Activated T-cell treated with anti-CD3 and anti-CD28 coated beads, Interleukin-2, amount 50 U/mL, for 72 hours (primary cell): Measurements from ENCODE around the gene ABCA2. TPM values are rescaled to one million over a fixed set of nuclear protein-coding genes. Genes with fewer than 3 reads are reported as not detected.
"Not testable (repeated sequence)": the region's sequence is repeated elsewhere in the genome, so short reads cannot be mapped to it uniquely, and the experiment has no call there.

Source experiments
- ATAC-seq, 2 donors: fragments of 150-1000 bp; cut with Tn5 transposase; replicated peaks in 1 of 2; 2 replicates each; pipeline ENCODE4 v1.10.0; 2021; ENCODE audit warnings: moderate library complexity in 2 of 2, mild to moderate bottlenecking in 1 of 2
- DNase-seq, 2 donors: peaks; one replicate each; pipeline ENCODE4 v3.0.0; 2021 to 2022; ENCODE audit warnings: mixed read lengths in 1 of 2
- H3K27ac Mint-ChIP-seq: one replicate; pipeline ENCODE4 v1.8.0; 2022; ENCODE audit warnings: mild to moderate bottlenecking, moderate library complexity, mixed read lengths
- H3K27me3 Mint-ChIP-seq: one replicate; pipeline ENCODE4 v1.8.0; 2022; ENCODE audit warnings: low read depth, mixed read lengths
- H3K36me3 Mint-ChIP-seq, 2 donors: one replicate each; pipeline ENCODE4 v1.8.0; 2022; ENCODE audit warnings: mixed read lengths in 2 of 2, mild to moderate bottlenecking in 1 of 2; ENCODE audit not compliant: insufficient read depth in 2 of 2
- H3K4me1 Mint-ChIP-seq: one replicate; pipeline ENCODE4 v1.8.0; 2022; ENCODE audit warnings: low read depth, mixed read lengths
- H3K4me3 Mint-ChIP-seq, 2 donors: one replicate each; pipeline ENCODE4 v1.8.0; 2022; ENCODE audit warnings: mild to moderate bottlenecking in 2 of 2, mixed read lengths in 2 of 2, moderate library complexity in 2 of 2
- H3K9me3 Mint-ChIP-seq, 2 donors: one replicate each; pipeline ENCODE4 v1.8.0; 2022; ENCODE audit warnings: mixed read lengths in 2 of 2
- total RNA-seq, 2 donors: library from RNA; stranded (reverse); gene quantifications; one replicate each; pipeline ENCODE4 v1.2.3, GENCODE V29; 2022

The ABCA2 gene
- total RNA-seq, 2 donors from 2014 or later: 23.9 to 27.5 TPM

DNA sequence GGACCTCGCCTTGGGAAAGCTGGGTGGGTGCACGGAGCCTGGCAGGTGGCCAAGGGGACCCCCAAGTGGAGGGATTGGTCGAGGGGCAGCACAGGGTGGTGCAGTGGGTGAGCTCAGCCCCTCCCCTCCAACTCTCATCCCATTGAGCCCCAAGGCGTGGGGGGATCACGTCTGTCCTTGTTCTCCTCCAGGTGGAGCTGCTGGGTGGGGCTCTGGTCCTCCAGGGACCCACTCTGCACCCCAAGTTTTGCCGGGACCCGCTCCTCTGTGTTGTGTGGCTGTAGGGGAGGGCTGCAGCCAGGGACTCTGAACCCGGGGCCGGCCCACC is 7.4 kb upstream of the ABCA2 start:
- no peaks in the 10 kb centered on the region for H3K9me3 Mint-ChIP-seq
- no peak for ATAC-seq
- no peak overlapping the region for H3K27ac Mint-ChIP-seq
- DNase-seq: no peak
- H3K4me3 Mint-ChIP-seq: peak overlapping the region; percentile 76 to 93
- peaks cover 0 to 5% of the 10 kb centered on the region in 2 donors for H3K36me3 Mint-ChIP-seq
- H3K4me1 Mint-ChIP-seq: peaks cover 43% of the 10 kb centered on the region
- no peaks in the 10 kb centered on the region for H3K27me3 Mint-ChIP-seq

GRCh38 chr9:137034709-137035506 is 6.9 kb upstream of the ABCA2 start:
- ATAC-seq (peak; percentile 79 to 80), DNase-seq (peak; percentile 90 to 91)
- H3K27me3 Mint-ChIP-seq: no peaks in the 10 kb centered on the region
- H3K27ac Mint-ChIP-seq: peak overlapping the region; percentile 81
- H3K9me3 Mint-ChIP-seq: no peaks in the 10 kb centered on the region
- peak overlapping the region; percentile 76 to 93 for H3K4me3 Mint-ChIP-seq
- peaks cover 0 to 5% of the 10 kb centered on the region in 2 donors for H3K36me3 Mint-ChIP-seq
- peaks cover 49% of the 10 kb centered on the region for H3K4me1 Mint-ChIP-seq

DNA sequence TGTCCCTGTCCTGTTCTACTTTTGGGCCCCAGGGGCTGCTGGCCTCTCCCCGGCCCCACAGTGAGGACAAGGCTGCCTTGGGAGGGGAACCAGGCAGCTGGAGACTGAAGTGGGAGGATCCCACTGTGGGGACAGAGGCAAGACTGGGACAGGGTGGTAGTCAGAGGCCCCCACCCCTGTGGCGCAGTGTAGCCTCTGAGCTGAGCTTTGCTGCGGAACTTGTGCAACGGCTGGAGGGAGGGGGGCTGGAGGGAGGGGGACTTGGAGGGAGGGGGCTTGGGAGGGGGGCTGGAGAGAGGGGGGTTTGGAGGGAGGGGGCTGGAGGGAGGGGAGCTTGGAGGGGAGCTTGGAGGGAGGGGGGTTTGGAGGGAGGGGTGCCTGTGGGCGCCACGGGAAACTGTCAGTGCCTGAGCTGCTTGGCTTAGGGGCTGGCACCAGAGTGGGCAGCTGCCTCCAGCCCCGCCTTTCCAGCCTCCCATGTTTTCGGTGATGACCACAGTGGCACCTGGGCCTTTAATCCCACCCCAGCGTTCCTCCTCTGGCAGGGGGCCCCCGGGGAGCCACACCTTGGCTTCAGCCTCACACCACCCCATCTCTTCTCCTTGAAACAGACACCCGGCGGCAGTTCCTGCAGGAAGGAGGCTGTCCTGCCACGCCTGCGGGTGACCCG is 6.1 kb upstream of the ABCA2 start:
- Mint-ChIP-seq H3K4me3 (peak overlapping the region; percentile 76 to 93), H3K36me3 (peaks cover 0 to 5% of the 10 kb centered on the region in 2 donors), H3K4me1 (peaks cover 56% of the 10 kb centered on the region), H3K27me3 (no peaks in the 10 kb centered on the region), H3K9me3 (no peaks in the 10 kb centered on the region), H3K27ac (peak overlapping the region; percentile 81)
- DNase-seq (no peak), ATAC-seq (no peak)

- DNase-seq, ATAC-seq, H3K9me3 Mint-ChIP-seq, H3K27ac Mint-ChIP-seq, H3K36me3 Mint-ChIP-seq, H3K27me3 Mint-ChIP-seq: not testable (repeated sequence)
- H3K4me1 Mint-ChIP-seq: peaks cover 61% of the 10 kb centered on the region
- H3K4me3 Mint-ChIP-seq: peak overlapping the region; percentile 22 to 42
Observed at GRCh38 chr9:137033481-137033880, 5.4 kb upstream of the ABCA2 start.

- H3K27ac Mint-ChIP-seq: peak overlapping the region; percentile 4
- H3K9me3 Mint-ChIP-seq: no peaks in the 10 kb centered on the region
- H3K4me3 Mint-ChIP-seq: peak overlapping the region in 1 of 2 donors; percentile 42
- ATAC-seq: no peak
- H3K27me3 Mint-ChIP-seq: no peaks in the 10 kb centered on the region
- no peaks in the 10 kb centered on the region for H3K36me3 Mint-ChIP-seq
- DNase-seq: peak; percentile 29 to 38
- H3K4me1 Mint-ChIP-seq: peaks cover 61% of the 10 kb centered on the region
Observed at GRCh38 chr9:137032858-137033257, 4.8 kb upstream of the ABCA2 start.

DNA sequence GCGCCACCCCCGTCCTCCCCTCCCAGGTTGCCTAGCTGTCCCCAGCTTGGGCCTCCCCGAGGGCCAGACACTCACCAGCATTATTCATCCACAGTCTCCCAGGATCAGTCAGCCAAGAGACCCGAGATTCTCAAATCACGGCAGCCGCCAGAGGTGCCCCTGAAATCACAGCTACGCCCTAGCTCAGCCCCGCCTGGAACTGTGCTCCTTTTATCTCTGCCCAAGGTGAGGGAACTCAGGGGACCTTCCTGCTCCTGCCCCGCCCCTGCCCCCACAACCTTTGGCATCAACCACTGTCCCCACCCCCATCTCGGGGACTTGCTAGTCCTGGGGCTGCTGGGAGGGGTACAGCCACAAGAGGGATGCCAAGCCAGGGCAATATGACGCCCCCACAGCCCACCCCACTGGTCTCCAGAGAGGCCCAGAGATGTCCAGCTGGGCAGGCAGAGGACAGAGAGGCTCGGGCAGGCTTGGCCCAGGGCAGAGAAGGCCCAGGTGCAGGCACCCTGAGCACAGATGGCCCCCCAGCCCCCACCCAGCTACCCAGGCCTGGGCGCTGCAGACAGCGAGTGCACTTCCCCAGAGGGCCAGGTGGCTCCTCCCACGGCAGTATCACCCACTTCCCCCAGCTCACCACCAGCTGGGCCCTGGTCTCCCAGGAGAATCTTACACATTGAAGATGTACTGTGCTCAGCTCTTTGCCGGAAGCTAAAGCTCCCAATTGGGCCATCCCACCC is 4.0 kb upstream of the ABCA2 start, which contains the start of gene FUT7:
Gene FUT7 (minus strand): TSS at position 185 of the 737 bp plus-strand sequence. CDS start 97 bp downstream, at position 88.
- H3K4me1 Mint-ChIP-seq: peaks cover 61% of the 10 kb centered on the region
- H3K36me3 Mint-ChIP-seq: no peaks in the 10 kb centered on the region
- DNase-seq (peak; percentile 64 to 75), ATAC-seq (peak; percentile 13 to 14)
- H3K27me3 Mint-ChIP-seq: no peaks in the 10 kb centered on the region
- peak within 1 kb of the TSS; percentile 76 to 79 for H3K4me3 Mint-ChIP-seq
- no peak within 1 kb of the TSS for H3K27ac Mint-ChIP-seq
- H3K9me3 Mint-ChIP-seq: no peaks in the 10 kb centered on the region

DNA sequence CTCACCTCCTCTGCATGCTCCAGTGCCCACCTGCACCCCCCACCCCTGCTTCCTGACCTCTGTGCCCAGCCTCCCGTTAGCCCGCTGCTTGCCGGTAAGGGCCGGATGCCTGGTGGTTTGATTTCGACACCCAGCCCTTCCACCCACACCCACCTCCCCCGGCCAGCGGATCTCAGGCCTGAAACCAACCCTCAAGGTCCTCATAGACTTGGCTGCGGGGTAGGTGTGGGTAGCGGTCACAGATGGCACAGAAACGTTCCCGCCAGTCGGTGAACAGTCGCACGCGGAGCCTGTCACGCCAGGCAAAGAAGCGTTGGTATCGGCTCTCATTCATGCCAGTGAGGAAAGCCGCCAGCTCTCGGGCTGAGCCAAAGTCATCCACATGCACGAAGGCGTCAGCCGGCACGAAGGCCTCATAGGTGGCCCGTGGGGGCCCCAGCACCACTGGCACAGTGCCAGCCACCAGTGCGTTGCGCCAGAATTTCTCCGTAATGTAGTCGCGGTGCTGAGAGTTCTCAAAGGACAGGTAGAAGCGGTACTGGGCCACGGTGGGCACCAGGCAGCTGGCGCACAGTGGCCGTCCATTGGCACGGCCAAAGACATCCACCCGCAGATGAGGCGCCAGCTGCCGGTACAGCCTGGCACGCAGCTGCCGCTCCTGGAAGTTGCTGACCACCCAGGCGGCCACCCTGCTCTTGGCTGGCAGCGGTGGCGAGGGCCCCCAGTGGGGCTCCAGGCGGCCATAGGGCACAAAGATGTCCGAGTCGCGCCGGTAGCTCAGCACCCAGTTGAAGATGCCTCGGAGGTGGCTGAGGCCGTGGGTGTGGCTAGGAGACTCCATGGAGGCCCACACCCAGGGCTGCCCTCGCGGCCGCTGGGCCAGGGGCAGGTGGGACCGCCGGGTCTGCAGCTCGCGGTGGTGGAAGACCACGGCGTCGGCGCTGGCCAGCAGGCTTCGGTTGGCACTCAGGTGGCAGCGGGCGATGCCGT is 2.8 kb upstream of the ABCA2 start:
- peaks cover 61% of the 10 kb centered on the region for H3K4me1 Mint-ChIP-seq
- no peak overlapping the region for H3K27ac Mint-ChIP-seq
- no peaks in the 10 kb centered on the region for H3K9me3 Mint-ChIP-seq
- ATAC-seq (peak; percentile 7 to 19), DNase-seq (peak; percentile 82 to 88)
- no peaks in the 10 kb centered on the region for H3K36me3 Mint-ChIP-seq
- no peaks in the 10 kb centered on the region for H3K27me3 Mint-ChIP-seq
- peak overlapping the region; percentile 76 to 79 for H3K4me3 Mint-ChIP-seq

DNA sequence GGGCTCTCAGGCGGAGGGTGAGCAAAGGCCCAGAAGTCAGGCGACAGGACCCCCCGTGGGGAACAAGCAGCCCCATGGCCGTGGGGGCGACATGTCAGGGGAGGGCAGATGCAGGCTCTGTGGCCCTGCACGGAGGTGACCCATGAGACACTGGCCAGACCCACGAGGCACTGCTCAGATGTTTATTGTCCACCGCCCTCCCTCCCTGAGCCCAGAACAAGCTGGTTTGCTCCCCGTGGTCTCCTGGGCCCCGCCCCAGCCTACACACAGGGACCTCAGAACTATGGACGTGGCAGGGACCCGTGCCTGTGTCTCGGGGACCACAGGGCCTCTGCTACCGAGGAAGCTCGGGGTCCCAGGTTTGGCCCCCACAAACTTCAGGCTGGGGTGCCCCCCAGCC is 2.0 kb upstream of the ABCA2 start:
- H3K4me1 Mint-ChIP-seq: peaks cover 57% of the 10 kb centered on the region
- H3K27ac Mint-ChIP-seq: no peak overlapping the region
- H3K4me3 Mint-ChIP-seq: peak overlapping the region; percentile 76 to 79
- H3K9me3 Mint-ChIP-seq: no peaks in the 10 kb centered on the region
- no peaks in the 10 kb centered on the region for H3K36me3 Mint-ChIP-seq
- DNase-seq (peak; percentile 34 to 37), ATAC-seq (no peak)
- H3K27me3 Mint-ChIP-seq: no peaks in the 10 kb centered on the region

DNA sequence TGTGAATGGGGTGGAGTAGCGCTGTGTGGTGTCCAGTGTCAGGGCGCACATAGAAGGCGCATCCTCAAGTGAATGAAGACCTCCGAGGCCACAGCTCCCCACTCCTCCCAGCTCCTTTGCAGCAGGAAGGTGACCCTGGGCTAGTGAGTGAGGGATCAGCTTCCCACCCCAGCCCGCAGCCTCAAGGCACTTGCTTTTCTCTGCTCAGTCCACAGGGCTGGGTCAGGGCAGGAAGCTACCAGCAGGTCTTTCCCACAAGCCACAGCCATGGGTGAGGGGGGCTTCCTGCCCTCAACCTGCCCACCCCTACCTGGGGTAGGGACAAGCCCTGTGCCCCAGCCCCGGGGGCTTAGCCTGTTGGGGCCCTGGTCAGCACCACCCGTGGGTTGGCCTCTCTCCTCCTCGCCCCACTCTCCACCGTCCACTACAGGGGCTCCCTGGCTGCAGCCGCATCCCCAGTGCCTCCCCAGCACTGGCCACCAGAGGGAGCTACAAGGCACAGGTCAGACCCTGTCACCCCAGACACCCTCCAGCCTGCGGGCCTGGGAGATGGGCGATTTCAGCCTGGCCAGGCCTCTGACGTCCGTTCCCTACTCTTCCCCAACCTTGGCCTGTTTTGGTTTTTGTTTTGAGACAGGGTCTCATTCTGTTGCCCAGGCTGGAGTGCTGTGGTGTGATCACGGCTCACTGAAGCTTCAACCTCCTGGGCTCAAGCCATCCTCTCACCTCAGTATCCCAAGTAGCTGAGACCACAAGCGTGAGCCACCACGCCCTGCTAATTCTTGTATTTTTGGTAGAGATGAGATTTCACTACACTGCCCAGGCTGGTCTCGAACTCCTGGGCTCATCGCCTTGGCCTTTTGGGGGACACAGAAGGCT is 1.3 kb upstream of the ABCA2 start:
- H3K27ac Mint-ChIP-seq: peak overlapping the region; percentile 12
- no peaks in the 10 kb centered on the region for H3K9me3 Mint-ChIP-seq
- peak; percentile 46 to 62 for ATAC-seq
- DNase-seq: peak; percentile 85 to 91
- peaks cover 49% of the 10 kb centered on the region for H3K4me1 Mint-ChIP-seq
- peak overlapping the region; percentile 69 to 79 for H3K4me3 Mint-ChIP-seq
- no peaks in the 10 kb centered on the region for H3K27me3 Mint-ChIP-seq
- H3K36me3 Mint-ChIP-seq: no peaks in the 10 kb centered on the region

- H3K27ac Mint-ChIP-seq: peak overlapping the region; percentile 12
- H3K4me3 Mint-ChIP-seq: peak overlapping the region; percentile 69 to 79
- H3K27me3 Mint-ChIP-seq: no peaks in the 10 kb centered on the region
- peaks cover 43% of the 10 kb centered on the region for H3K4me1 Mint-ChIP-seq
- H3K9me3 Mint-ChIP-seq: no peaks in the 10 kb centered on the region
- H3K36me3 Mint-ChIP-seq: no peaks in the 10 kb centered on the region
- ATAC-seq (peak; percentile 46 to 59), DNase-seq (peak; percentile 75 to 83)
Observed at GRCh38 chr9:137028263-137029057, 423 bp upstream of the ABCA2 start.

DNA sequence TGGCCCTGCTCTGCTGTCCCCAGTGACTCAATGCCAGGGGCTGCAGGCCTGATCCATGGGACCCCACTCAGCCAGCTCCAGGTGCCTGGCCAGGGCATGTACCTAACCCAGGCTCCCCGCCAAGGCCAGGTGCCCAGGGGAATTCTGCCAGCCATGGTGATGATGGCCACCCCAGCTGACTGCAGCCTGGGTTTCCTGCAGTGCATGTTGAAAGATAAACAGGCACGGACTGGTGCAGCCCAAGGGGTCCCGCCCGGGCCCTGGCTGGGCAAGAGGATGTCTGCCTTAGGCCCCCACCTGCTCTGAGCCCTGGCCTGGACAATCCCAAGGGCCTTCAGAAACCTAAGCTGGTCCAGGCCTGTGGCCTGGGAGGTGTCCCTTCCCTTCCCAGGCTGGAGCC is 1.2 kb downstream of the ABCA2 start:
- no peaks in the 10 kb centered on the region for H3K36me3 Mint-ChIP-seq
- H3K9me3 Mint-ChIP-seq: no peaks in the 10 kb centered on the region
- H3K4me3 Mint-ChIP-seq: peak overlapping the region; percentile 72 to 77
- H3K27me3 Mint-ChIP-seq: no peaks in the 10 kb centered on the region
- no peak for ATAC-seq
- DNase-seq: no peak
- no peak overlapping the region for H3K27ac Mint-ChIP-seq
- peaks cover 27% of the 10 kb centered on the region for H3K4me1 Mint-ChIP-seq
